Measurements from ENCODE around the gene P4HA1. TPM values are rescaled to one million over a fixed set of nuclear protein-coding genes. Genes with fewer than 3 reads are reported as not detected.
"Not testable (repeated sequence)": the region's sequence is repeated elsewhere in the genome, so short reads cannot be mapped to it uniquely, and the experiment has no call there.

Gene P4HA1
- total RNA-seq, 1 experiment from 2014 or later, result 157 TPM

DNA sequence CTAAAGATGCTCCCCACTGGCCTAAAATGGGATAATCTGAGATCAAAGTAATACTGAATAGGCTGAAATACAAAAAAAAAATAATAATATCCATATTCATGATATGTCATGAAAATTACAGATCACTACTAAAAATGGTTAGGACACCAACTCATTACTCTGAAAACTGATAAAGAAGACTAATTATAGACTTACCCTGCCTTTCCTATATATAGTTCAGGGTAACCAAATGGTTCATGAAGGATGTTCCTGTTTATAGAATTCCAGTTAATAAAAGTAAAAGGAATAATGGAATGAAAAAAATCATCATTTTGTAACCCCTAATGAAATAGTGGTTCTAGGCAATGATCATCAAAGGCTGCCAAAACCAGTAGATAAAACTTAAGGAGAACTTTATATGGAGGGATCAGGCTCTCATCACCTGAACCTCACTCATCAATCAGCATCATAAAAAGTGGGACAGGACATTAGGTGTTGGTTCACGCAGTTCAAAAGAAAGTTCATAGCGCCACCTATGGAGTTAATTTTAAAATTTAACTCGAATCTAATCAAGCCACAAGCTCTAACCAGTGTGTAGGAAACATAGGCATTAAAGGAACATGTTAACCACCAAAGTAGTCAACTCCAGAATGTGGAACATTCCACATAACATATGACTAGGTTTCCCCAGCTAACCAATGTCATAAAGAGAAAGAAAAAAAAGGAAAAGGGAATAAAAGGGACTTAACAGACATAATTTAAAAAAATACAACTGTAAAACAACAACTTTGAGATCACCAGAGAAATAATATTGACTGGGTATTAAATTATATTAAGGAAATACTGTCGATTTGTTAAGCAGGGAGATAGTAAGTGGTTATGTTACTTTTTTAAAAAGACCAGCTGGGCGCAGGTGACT is 35.7 kb downstream of the P4HA1 start:
- in situ Hi-C loops (cut with HindIII; ENCODE audit: low pct_unique_long_range_greater_than_20kb, low sequenced_read_pairs), result no loop called here
- peak; percentile 49 for DNase-seq (ENCODE audit: low read depth, low spot score)

DNA sequence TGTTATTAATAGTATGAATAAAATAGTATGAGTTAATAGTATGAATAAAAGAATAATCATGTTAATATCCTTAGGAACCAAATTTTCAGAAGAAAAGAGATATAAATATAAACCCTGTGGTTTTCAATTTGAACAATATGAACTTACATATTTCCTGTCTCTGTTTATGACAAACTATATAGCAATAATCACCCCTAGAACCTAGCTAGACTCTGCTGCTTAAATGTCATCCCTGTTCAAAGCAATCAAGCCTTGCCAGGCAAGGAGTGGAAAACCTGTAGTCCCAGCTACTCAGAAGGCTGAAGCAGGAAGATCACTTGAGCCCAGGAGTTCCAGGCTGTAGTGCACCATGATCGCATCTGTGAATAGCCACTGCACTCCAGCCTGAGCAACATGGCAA is 36.5 kb downstream of the P4HA1 start:
- in situ Hi-C loops (cut with HindIII; ENCODE audit: low pct_unique_long_range_greater_than_20kb, low sequenced_read_pairs), result no loop called here
- no peak for DNase-seq (ENCODE audit: low read depth, low spot score)

DNA sequence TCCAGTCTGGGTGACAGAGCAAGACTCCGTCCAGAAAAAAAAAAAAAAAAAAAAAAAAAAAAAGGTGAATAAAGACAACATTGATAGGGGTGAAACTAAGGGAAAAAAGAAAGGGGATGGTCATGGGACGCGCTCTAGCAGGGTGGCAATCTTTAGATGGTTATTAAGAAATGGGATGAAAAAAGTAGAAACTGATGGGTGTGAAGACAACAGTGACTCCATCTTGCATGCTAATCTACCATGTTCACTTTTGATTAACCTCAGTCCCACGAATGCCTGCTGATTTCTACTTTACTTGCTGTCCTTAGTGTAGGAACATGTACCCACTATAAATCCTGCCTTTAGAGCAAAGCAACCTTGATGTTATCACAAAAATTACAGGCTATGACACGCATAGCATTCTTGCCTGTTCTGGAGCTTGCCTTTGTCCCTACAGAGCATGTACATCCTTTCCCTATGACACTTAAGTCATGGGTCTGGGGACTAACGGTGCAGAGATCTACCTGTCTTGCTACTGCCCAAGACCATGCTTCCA is 38.5 kb downstream of the P4HA1 start:
- in situ Hi-C loops (cut with HindIII; ENCODE audit: low pct_unique_long_range_greater_than_20kb, low sequenced_read_pairs), result no loop called here
- DNase-seq (ENCODE audit: low read depth, low spot score), result no peak

DNA sequence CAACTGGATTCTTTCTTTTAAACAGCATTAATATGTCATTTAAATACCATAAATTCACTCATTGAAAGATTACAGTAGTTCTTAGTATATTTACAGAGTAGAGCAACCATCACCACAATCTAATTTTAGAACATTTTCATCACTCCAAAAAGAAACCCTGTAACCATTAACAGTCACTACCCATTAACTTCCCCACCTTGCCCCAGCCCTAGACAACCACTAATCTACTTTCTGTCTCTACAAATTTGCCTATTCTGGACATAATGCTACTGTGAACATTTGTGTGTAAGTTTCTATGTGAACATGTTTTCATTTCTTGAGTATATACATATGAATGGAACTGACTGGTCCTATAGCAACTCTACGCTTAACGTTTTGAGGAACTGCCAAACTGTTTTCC is 42.4 kb downstream of the P4HA1 start:
- no peak for DNase-seq (ENCODE audit: low read depth, low spot score)
- in situ Hi-C loops (cut with HindIII; ENCODE audit: low pct_unique_long_range_greater_than_20kb, low sequenced_read_pairs), result no loop called here

DNA sequence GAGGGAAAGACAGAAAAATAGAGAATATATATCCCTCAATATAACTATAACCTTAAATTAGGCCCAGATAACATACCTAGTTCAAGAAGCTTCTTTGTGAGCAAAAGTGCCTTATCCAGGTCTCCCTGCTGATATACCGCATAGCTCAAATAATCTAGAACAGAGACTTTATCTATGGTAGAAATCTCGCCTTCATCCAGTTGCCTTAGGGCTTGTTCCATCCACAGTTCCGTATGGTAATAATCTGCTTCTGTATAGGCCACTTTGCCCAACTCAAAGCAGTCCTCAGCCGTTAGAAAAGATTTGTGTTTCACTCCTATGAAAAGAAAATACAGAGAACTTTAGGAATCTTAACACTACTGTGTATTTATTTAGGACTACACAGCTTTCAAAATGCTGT is 43.4 kb downstream of the P4HA1 start:
- no peak for DNase-seq (ENCODE audit: low read depth, low spot score)
- in situ Hi-C loops (cut with HindIII; ENCODE audit: low pct_unique_long_range_greater_than_20kb, low sequenced_read_pairs), result no loop called here

DNA sequence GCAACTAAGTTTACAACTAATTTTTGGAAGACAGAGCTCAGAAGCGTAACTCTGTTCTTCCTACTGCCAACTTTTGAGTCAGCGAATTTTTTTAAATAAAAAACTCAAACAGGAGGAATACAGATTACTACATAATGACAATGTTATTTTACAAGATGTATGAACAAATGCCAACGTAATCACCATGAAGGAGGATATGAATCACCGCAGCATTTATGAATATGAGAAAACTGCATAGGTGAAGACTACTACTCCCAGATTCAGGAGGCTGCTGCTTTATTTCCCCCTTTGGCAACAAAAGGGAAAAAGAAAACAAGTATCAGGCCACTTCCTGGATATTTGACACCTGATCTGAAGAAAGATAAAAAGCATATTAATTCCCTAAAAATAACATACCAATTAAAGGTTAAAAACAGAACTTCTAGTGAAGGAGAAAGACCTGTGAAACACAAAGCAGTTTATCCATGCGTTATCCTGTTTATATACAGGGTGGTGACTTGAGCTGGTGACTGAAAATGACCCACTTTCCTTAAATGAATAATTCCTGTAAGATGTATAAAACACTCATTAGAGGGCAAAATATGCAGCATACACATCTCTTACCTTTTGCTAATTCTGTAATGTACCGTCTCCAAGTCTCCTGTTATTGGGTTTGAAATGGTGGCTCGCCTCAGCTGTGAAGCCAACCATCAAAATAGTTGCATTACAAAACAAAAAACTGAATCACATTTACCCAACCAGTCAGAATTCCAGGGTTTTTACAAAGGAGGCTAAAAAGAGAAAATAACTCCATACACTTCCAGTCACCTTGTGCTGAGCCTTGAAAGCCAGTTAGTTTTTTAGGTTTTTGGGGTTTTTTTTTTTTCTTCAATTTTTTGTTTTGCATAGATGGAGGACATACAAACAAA is 52.0 kb downstream of the P4HA1 start:
- no peak for DNase-seq (ENCODE audit: low read depth, low spot score)
- in situ Hi-C loops (cut with HindIII; ENCODE audit: low pct_unique_long_range_greater_than_20kb, low sequenced_read_pairs), result no loop called here

DNA sequence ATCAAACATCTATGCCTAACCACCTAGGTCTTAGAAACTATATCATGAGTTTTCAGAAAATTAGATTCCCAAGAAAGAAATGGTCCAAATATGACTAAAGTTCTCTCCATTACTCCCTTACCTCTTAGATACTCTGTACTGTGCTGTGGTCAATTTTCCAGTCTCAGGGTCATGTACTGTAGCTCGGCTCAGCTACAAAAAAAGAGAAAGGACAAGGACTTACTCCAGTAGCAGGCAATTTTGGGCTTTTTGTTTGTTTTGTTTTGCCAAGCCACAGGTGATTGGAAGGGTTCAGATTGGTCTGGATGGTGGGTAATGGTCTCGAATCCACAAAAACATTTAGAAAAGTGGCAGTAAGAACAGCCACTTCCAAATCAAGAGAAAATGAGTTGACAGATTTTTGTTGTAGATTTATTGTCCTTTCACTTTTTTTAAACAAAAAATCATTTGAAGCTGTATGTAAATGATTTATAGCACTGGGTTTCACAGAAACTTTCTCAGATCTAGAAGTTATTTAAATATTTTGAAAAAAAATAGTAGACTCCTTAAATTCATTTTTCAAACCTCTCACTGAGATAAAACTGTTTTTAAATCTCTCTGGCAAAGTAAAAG is 52.8 kb downstream of the P4HA1 start:
- no peak for DNase-seq (ENCODE audit: low read depth, low spot score)
- in situ Hi-C loops (cut with HindIII; ENCODE audit: low pct_unique_long_range_greater_than_20kb, low sequenced_read_pairs), result no loop called here

DNA sequence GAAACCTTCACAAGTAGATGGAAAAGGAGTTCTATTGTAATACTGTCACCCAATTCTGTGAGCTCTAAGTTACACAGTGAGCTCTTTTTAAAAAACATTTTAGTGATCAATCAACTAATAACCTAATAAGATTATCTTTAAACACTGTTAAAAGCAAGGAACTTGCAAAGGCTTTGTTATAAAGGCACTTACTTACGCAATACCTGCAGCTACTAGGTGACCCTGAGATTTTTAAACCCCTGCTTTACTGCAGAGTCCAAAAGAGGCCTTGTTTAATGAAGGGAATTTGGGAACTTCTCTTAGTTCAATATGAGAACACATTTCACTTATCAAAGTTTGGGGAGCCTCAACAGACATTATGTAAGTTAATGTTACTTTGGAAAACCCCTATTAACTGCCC is 53.3 kb downstream of the P4HA1 start:
- in situ Hi-C loops (cut with HindIII; ENCODE audit: low pct_unique_long_range_greater_than_20kb, low sequenced_read_pairs), result no loop called here
- no peak for DNase-seq (ENCODE audit: low read depth, low spot score)

DNA sequence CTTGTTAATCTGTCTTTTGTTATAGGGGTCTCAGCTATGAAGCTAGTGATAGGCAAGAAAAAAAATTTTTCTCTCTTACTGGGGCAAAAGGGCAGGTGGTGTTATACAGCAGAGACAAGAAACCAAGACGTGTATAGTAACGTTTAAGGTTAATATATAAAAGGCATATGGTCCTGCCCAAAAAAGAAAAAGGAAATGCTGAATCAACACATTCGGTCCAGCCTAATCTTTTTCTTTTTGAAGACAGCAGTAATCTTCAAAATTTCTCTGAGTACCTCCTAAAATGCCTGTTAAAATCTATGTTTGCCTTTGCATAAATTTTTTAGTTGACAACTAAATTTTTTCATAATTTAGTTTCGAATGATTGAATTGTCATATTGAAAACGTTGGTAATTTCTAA is 54.5 kb downstream of the P4HA1 start:
- no peak for DNase-seq (ENCODE audit: low read depth, low spot score)
- in situ Hi-C loops (cut with HindIII; ENCODE audit: low pct_unique_long_range_greater_than_20kb, low sequenced_read_pairs), result no loop called here

DNA sequence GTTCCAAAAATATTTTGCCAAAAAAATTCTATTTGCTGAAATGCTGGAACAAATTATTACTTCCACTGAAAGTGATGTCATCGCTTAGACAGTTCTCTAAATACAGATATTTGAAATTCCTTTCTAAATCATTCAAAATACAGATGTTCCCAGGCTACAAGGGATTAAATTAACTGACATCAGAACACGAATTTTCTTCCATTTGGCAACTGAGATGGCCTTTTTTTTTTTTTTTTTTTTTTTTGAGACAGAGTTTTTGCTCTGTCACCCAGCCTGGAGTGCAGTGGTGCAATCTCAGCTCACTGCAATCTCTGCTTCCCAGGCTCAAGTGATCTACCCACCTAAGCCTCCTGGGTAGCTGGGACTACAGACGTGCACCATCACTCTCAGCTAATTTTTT is 57.0 kb downstream of the P4HA1 start:
- DNase-seq (ENCODE audit: low read depth, low spot score), result no peak
- in situ Hi-C loops (cut with HindIII; ENCODE audit: low pct_unique_long_range_greater_than_20kb, low sequenced_read_pairs), result no loop called here

DNA sequence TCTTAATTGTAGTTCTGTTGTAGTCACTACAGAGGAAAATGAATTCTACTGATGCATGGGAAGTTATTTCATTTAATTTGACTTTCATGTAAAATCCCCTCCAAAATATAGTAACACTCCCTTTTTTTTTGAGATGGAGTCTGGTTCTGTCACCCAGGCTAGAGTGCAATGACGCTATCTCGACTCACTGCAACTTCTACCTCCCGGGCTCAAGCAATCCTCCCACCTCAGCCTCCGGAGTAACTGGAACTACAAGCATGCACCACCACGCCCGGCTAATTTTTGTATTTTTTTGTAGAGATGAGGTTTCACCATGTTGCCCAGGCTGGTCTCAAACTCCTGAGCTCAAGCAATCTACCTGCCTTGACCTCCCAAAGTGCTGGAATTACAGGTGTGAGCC is 60.4 kb downstream of the P4HA1 start:
- DNase-seq (ENCODE audit: low read depth, low spot score); in situ Hi-C loops (cut with HindIII; ENCODE audit: low pct_unique_long_range_greater_than_20kb, low sequenced_read_pairs): not testable (repeated sequence)

DNA sequence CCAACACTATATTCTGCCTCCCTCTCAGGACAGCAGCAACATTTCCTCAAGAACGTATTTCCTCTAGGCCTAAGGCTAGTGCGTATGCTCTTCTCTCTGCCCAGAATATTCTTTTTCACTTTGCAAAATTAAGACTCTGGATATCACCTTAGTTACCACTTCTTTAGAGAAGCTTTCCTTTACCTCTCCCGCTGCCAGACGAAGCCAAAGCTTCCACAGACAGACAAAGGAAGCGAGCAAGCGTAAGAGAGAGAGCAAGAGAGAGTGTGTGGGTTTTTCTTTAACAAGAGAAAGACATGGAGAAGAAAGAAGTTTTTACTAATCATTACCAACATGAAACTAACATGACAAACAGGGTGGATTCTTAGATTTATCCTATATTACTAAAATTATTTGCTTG is 64.1 kb downstream of the P4HA1 start:
- in situ Hi-C loops (cut with HindIII; ENCODE audit: low pct_unique_long_range_greater_than_20kb, low sequenced_read_pairs), result no loop called here
- no peak for DNase-seq (ENCODE audit: low read depth, low spot score)

DNA sequence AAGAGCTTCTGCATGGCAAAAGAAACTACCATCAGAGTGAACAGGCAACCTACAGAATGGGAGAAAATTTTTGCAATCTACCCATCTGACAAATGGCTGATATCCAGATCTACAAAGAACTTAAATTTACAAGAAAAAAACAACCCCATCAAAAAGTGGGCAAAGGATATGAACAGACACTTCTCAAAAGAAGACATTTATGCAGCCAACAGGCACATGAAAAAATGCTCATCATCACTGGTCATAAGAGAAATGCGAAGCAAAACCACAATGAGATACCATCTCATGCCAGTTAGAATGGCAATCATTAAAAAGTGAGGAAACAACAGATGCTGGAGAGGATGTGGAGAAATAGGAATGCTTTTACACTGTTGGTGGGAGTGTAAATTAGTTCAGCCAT is 70.0 kb downstream of the P4HA1 start:
- in situ Hi-C loops (cut with HindIII; ENCODE audit: low pct_unique_long_range_greater_than_20kb, low sequenced_read_pairs); DNase-seq (ENCODE audit: low read depth, low spot score): not testable (repeated sequence)

DNA sequence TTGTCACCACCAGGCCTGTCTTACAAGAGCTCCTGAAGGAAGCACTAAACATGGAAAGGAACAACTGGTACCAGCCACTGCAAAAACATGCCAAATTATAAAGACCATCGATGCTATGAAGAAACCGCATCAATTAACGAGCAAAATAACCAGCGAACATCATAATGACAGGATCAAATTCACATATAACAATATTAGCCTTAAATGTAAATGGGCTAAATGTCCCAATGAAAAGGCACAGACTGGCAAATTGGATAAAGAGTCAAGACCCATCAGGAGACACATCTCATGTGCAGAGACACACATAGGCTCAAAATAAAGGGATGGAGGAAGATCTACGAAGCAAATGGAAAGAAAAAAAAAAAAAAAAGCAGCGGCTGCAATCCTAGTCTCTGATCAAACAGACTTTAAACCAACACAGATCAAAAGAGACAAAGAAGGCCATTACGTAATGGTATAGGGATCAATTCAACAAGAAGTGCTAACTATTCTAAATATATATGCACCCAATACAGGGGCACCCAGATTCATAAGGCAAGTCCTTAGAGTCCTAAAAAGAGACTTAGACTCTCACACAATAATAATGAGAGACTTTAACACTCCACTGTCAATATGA is 73.1 kb downstream of the P4HA1 start:
- in situ Hi-C loops (cut with HindIII; ENCODE audit: low pct_unique_long_range_greater_than_20kb, low sequenced_read_pairs), result not testable (repeated sequence)

DNA sequence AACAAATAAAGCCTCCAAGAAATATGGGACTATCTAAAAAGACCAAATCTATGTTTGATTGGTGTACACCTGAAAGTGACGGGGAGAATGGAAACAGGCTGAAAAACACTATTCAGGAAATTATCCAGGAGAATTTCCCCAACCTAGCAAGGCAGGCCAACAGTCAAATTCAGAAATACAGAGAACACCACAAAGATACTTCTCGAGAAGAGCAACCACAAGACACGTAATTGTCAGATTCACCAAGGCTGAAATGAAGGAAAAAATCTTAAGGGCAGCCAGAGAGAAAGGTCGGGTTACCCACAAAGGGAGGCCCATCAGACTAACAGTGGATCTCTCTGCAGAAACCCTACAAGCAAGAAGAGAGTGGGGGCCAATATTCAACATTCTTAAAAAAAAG is 73.7 kb downstream of the P4HA1 start:
- DNase-seq (ENCODE audit: low read depth, low spot score); in situ Hi-C loops (cut with HindIII; ENCODE audit: low pct_unique_long_range_greater_than_20kb, low sequenced_read_pairs): not testable (repeated sequence)

More for the DNA sequence above, 73.1 kb downstream of the P4HA1 start:
- DNase-seq (ENCODE audit: low read depth, low spot score), result not testable (repeated sequence)

DNA sequence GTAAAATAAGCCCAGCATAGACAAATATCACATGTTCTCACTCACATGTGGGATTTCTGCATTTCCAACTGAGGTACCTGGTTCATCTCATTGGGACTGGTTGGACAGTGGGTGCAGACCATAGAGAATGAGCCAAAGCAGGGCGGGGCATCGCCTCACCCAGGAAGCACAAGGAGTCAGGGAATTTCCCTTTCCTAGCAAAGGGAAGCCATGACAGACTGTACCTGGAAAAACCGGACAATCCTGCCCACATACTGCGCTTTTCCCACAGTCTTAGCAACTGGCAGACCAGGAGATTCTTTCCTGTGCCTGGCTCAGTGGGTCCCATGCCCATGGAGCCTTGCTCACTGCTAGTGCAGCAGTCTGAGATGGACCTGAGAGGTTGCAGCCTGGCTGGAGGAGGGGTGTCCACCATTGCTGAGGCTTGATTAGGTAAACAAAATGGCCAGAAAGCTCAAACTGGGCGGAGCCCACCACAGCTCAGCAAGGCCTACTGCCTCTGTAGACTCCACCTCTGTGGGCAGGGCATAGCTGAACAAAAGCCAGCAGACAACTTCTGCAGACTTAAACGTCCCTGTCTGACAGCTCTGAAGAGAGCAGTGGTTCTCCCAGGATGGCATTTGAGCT is 75.0 kb downstream of the P4HA1 start:
- DNase-seq (ENCODE audit: low read depth, low spot score); in situ Hi-C loops (cut with HindIII; ENCODE audit: low pct_unique_long_range_greater_than_20kb, low sequenced_read_pairs): not testable (repeated sequence)

DNA sequence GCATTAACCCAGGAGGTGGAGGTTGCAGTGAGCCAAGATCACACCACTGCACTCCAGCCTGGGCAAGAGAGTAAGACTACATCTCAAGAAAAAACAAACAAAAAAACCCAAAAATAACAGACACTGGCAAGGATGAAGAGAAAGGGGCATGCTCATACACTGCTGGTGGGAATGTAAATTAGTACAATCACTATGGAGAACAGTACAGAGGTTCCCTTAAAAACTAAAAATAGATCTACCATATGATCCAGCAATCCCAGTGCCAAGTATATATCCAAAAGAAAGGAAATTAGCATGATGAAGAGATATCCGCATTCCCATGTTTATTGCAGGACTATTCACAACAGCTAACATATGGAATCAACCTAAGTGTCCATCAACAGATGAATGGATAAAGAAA is 75.6 kb downstream of the P4HA1 start:
- in situ Hi-C loops (cut with HindIII; ENCODE audit: low pct_unique_long_range_greater_than_20kb, low sequenced_read_pairs), result no loop called here
- DNase-seq (ENCODE audit: low read depth, low spot score), result no peak
